HCT116 (cell line): Measurements from ENCODE around the gene SLC13A3. TPM values are rescaled to one million over a fixed set of nuclear protein-coding genes. Genes with fewer than 3 reads are reported as not detected.

Experiments used
- ATAC-seq: fragments of 200-7000 bp; cut with Tn5 transposase; 2 replicates; pipeline ENCODE4 v1.9.1; 2020; ENCODE audit warnings: mild to moderate bottlenecking, moderate library complexity
- BruUV-seq: library from RNA; stranded (reverse); fragments of 400-500 nt; replicated peaks from 2 replicates; lab custom pipeline; 2021; lab: Mats Ljungman, UMichigan
- CTCF ChIA-PET: fragments of 300-600 bp; sonication (Branson Sonifier 250); formaldehyde crosslinking; loops from one replicate; lab custom pipeline; 2021; ENCODE audit warnings: antibody characterized with exemption; lab: Charles Lee
- POLR2A ChIA-PET: fragments of 300-600, 350-600 bp; sonication (Branson Sonifier 250); formaldehyde crosslinking; loops from one replicate; lab custom pipeline; 2021; ENCODE audit warnings: antibody characterized with exemption; lab: Charles Lee
- RAD21 ChIA-PET, 2 experiments: fragments of 300-600 bp; sonication (Branson Sonifier 250); formaldehyde crosslinking; loops; one replicate each; lab custom pipeline; 2023; ENCODE audit warnings: low total read pairs in 2 of 2; ENCODE audit not compliant: uncharacterized antibody in 2 of 2, unreplicated experiment in 2 of 2, low non-redundant PET in 1 of 2; lab: Charles Lee
- DNase-seq: peaks from one replicate; pipeline ENCODE4 v3.0.0-alpha.2; 2010; ENCODE audit warnings: low read depth, low spot score
- H2AFZ ChIP-seq: fragments of 200-600 bp; shearing (Covaris generic), sonication (generic); 2 replicates; pipeline ENCODE4 v1.6.1; 2017; ENCODE audit warnings: low read depth, mixed run types, mixed read lengths, antibody characterized with exemption, low read length; ENCODE audit not compliant: poor library complexity, severe bottlenecking
- H3K27ac ChIP-seq: 2 replicates; pipeline ENCODE4 v1.5.1; 2012; ENCODE audit warnings: low read depth, low read length
- H3K27me3 ChIP-seq: fragments of 200-600 bp; sonication (generic); 2 replicates; pipeline ENCODE4 v1.6.1; 2016; ENCODE audit warnings: mixed run types, low read length, mixed read lengths; ENCODE audit not compliant: insufficient read depth
- H3K36me3 ChIP-seq, 2 experiments: fragments of 200-500 bp in 1 of 2; fragments of 200-600 bp in 1 of 2; sonication (Bioruptor generic) in 1 of 2; sonication (generic) in 1 of 2; 2 replicates each; pipeline versions ENCODE4 v1.5.1 to v1.6.1; 2014 to 2016; ENCODE audit warnings: low read length in 2 of 2, inconsistent platforms in 1 of 2, mixed read lengths in 1 of 2, mixed run types in 1 of 2; ENCODE audit not compliant: insufficient read depth in 2 of 2, control insufficient read depth in 1 of 2
- H3K4me1 ChIP-seq, 2 experiments: fragments of 200-600 bp in 1 of 2; sonication (generic) in 1 of 2; 2 replicates each; pipeline versions ENCODE4 v1.5.1 to v1.6.1; 2012 to 2017; ENCODE audit warnings: low read length in 2 of 2, inconsistent platforms in 1 of 2, mild to moderate bottlenecking in 1 of 2, mixed read lengths in 1 of 2, mixed run types in 1 of 2, moderate library complexity in 1 of 2; ENCODE audit not compliant: insufficient read depth in 2 of 2, control insufficient read depth in 1 of 2
- H3K4me2 ChIP-seq: fragments of 200-600 bp; sonication (generic); 2 replicates; pipeline ENCODE4 v1.6.1; 2017; ENCODE audit warnings: mixed run types, low read length, mixed read lengths
- H3K4me3 ChIP-seq, 2 experiments: fragments of 200-600 bp in 1 of 2; sonication (generic) in 1 of 2; replicated peaks in 1 of 2; 2 replicates each; pipeline ENCODE4 v1.5.1; 2011 to 2016; ENCODE audit warnings: low read length in 2 of 2, control low read depth in 1 of 2, low read depth in 1 of 2, mild to moderate bottlenecking in 1 of 2, mixed read lengths in 1 of 2, mixed run types in 1 of 2
- H3K79me2 ChIP-seq: fragments of 200-600 bp; sonication (generic); 2 replicates; pipeline ENCODE4 v1.6.1; 2017; ENCODE audit warnings: mild to moderate bottlenecking, mixed run types, low read length, moderate library complexity, mixed read lengths; ENCODE audit not compliant: insufficient read depth
- H3K9ac ChIP-seq: fragments of 200-600 bp; sonication (generic); 2 replicates; pipeline ENCODE4 v1.6.1; 2016; ENCODE audit warnings: low read length, mixed read lengths
- H3K9me2 ChIP-seq: fragments of 200-600 bp; sonication (generic), shearing (Covaris generic); 2 replicates; pipeline ENCODE4 v1.6.1; 2017; ENCODE audit warnings: mixed run types, mild to moderate bottlenecking, moderate library complexity; ENCODE audit not compliant: insufficient read depth
- H3K9me3 ChIP-seq, 2 experiments: fragments of 200-500 bp in 1 of 2; fragments of 200-600 bp in 1 of 2; sonication (Bioruptor generic) in 1 of 2; sonication (generic) in 1 of 2; 2 replicates each; pipeline ENCODE4 v1.6.1; 2014 to 2017; ENCODE audit warnings: low read length in 2 of 2, mixed read lengths in 2 of 2, inconsistent platforms in 1 of 2, low read depth in 1 of 2, mild to moderate bottlenecking in 1 of 2, mixed run types in 1 of 2, moderate library complexity in 1 of 2; ENCODE audit not compliant: control insufficient read depth in 1 of 2, insufficient read depth in 1 of 2
- H4K20me1 ChIP-seq: fragments of 200-600 bp; sonication (generic), shearing (Covaris generic); 2 replicates; pipeline ENCODE4 v1.6.1; 2017; ENCODE audit warnings: mixed run types, mild to moderate bottlenecking, moderate library complexity; ENCODE audit not compliant: insufficient read depth
- CEBPB ChIP-seq: IDR thresholded peaks from 2 replicates; pipeline ENCODE4 v1.6.1; 2012; ENCODE audit warnings: low read depth
- ELF1 ChIP-seq: IDR thresholded peaks from 2 replicates; pipeline ENCODE4 v1.6.1; 2012; ENCODE audit warnings: low read depth, borderline replicate concordance
- EZH2 ChIP-seq: fragments of 200-600 bp; sonication (generic); IDR thresholded peaks from 2 replicates; pipeline ENCODE4 v1.6.1; 2017; ENCODE audit warnings: antibody characterized with exemption, mixed run types
- SRF ChIP-seq: IDR thresholded peaks from 2 replicates; pipeline ENCODE4 v1.6.1; 2012; ENCODE audit warnings: low read depth
- TCF7L2 ChIP-seq: IDR thresholded peaks from 2 replicates; pipeline ENCODE4 v1.7.0; 2011; ENCODE audit warnings: borderline replicate concordance, inconsistent platforms; ENCODE audit not compliant: insufficient read depth, insufficient read length; ENCODE audit errors: extremely low read depth
- intact Hi-C: fragments of 100-400 bp; cut with micrococcal nuclease; formaldehyde crosslinking; loops from 2 replicates; pipeline ENCODE4 v1.10.0; 2022
- total RNA-seq: library from RNA; stranded (reverse); gene quantifications from one replicate; pipeline ENCODE4 v1.2.1, GENCODE V29; 2021; ENCODE audit not compliant: unreplicated experiment
- TF ChIP-seq, protein P1 (sequence below): IDR thresholded peaks from 2 replicates; pipeline ENCODE4 v1.6.1; 2011; ENCODE audit warnings: mild to moderate bottlenecking, low read length, moderate library complexity; ENCODE audit not compliant: insufficient replicate concordance; ENCODE audit errors: extremely low read depth
- TF ChIP-seq, protein P2 (sequence below), 3 experiments: fragments of 200-600 bp in 1 of 3; sonication (generic) in 1 of 3; IDR thresholded peaks in 2 of 3; conservative IDR thresholded peaks in 1 of 3; 2 replicates each; pipeline ENCODE4 v1.5.1; 2012 to 2017; ENCODE audit warnings: low read depth in 2 of 3, low read length in 2 of 3, antibody characterized with exemption in 1 of 3, borderline replicate concordance in 1 of 3, control low read depth in 1 of 3, mild to moderate bottlenecking in 1 of 3, mixed read lengths in 1 of 3, mixed run types in 1 of 3, moderate library complexity in 1 of 3; ENCODE audit not compliant: insufficient read depth in 1 of 3

The SLC13A3 gene
- total RNA-seq, 1 experiment from 2014 or later, result not detected

DNA sequence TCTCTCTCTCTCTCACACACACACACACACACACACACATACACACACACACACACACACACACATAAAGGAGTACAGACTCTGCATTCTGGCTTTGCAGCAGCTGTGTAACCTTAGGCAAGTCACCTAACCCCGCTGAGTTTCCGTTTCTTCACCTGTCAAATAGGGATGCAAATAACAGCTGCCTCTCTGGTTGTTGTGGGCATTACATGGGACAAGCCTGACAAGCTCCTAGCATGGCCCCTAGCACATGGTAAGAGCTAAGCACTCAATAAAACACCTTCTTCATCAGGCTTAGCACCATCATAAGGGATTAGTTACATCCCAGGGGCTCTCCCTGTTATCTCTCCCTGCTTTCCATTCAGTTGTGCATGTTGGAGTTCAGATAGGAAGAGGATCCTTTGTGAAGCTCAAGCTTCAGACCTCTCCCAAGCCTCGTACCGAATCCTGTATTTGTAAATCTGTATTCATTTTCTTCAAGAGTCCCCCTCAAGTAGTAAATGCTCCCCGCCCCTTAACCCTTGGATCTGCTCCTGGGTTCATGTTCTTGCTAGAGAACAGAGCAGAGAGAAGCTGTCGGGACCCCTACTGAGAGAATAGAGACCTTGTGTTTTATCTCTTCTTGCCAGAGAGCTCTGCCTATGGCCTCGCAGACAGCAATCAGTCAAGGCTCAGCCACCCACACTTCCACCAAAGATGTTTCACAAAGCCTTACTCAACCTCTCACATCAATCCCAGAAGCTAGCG, 2.2 kb downstream of the SLC13A3 start:
- no peak overlapping the region for H3K9ac ChIP-seq
- peaks cover 50% of the 10 kb centered on the region for H3K27me3 ChIP-seq
- no peak overlapping the region for H2AFZ ChIP-seq
- no peaks in the 10 kb centered on the region for H4K20me1 ChIP-seq
- no peaks in the 10 kb centered on the region for H3K79me2 ChIP-seq
- H3K9me2 ChIP-seq, result no peaks in the 10 kb centered on the region
- no peak overlapping the region for H3K4me2 ChIP-seq
- DNase-seq, result no peak
- RAD21 ChIA-PET, result no interaction called here
- no peak overlapping the region for H3K27ac ChIP-seq
- no peaks in the 10 kb centered on the region for H3K9me3 ChIP-seq
- TF ChIP-seq EZH2 (no peak), TCF7L2 (no peak), SRF (no peak), ELF1 (no peak), CEBPB (no peak)
- TF ChIP-seq, protein P1, sequence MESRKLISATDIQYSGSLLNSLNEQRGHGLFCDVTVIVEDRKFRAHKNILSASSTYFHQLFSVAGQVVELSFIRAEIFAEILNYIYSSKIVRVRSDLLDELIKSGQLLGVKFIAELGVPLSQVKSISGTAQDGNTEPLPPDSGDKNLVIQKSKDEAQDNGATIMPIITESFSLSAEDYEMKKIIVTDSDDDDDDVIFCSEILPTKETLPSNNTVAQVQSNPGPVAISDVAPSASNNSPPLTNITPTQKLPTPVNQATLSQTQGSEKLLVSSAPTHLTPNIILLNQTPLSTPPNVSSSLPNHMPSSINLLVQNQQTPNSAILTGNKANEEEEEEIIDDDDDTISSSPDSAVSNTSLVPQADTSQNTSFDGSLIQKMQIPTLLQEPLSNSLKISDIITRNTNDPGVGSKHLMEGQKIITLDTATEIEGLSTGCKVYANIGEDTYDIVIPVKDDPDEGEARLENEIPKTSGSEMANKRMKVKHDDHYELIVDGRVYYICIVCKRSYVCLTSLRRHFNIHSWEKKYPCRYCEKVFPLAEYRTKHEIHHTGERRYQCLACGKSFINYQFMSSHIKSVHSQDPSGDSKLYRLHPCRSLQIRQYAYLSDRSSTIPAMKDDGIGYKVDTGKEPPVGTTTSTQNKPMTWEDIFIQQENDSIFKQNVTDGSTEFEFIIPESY, result no peak
- TF ChIP-seq, protein P2, sequence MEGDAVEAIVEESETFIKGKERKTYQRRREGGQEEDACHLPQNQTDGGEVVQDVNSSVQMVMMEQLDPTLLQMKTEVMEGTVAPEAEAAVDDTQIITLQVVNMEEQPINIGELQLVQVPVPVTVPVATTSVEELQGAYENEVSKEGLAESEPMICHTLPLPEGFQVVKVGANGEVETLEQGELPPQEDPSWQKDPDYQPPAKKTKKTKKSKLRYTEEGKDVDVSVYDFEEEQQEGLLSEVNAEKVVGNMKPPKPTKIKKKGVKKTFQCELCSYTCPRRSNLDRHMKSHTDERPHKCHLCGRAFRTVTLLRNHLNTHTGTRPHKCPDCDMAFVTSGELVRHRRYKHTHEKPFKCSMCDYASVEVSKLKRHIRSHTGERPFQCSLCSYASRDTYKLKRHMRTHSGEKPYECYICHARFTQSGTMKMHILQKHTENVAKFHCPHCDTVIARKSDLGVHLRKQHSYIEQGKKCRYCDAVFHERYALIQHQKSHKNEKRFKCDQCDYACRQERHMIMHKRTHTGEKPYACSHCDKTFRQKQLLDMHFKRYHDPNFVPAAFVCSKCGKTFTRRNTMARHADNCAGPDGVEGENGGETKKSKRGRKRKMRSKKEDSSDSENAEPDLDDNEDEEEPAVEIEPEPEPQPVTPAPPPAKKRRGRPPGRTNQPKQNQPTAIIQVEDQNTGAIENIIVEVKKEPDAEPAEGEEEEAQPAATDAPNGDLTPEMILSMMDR (IDR thresholded peaks at IDR 0.05 in 2 of 3, conservative IDR thresholded peaks at IDR 0.05 in 1 of 3; ENCODE audit: borderline replicate concordance in 1 of 3, insufficient read depth in 1 of 3, low read depth in 2 of 3, low read length in 2 of 3), result peak in 1 of 3 experiments; percentile 21; a peak in 1 of 6 replicates
- H3K4me1 ChIP-seq, result no peaks in the 10 kb centered on the region
- CTCF ChIA-PET, result interaction anchor here (0.8 to 1.0 kb wide), 2 partner anchors 18 to 67 kb away, joined by 3 read pairs; no protein-coding TSS in a partner anchor
- intact Hi-C loops, result no loop called here
- H3K36me3 ChIP-seq, result no peaks in the 10 kb centered on the region
- POLR2A ChIA-PET, result no interaction called here
- peak; percentile 71 for ATAC-seq
- no TSS peak for BruUV-seq
- no peak overlapping the region for H3K4me3 ChIP-seq
